ENCODE measurements around the gene PAPPA. TPM values are rescaled to one million over a fixed set of nuclear protein-coding genes. Genes with fewer than 3 reads are reported as not detected.

Gene PAPPA
- total and polyA plus RNA-seq, 2 of the 8 experiments (the other 6 are each of a cell fraction or from before 2014, with no cell fraction given): 0.18 to 0.63 TPM

DNA sequence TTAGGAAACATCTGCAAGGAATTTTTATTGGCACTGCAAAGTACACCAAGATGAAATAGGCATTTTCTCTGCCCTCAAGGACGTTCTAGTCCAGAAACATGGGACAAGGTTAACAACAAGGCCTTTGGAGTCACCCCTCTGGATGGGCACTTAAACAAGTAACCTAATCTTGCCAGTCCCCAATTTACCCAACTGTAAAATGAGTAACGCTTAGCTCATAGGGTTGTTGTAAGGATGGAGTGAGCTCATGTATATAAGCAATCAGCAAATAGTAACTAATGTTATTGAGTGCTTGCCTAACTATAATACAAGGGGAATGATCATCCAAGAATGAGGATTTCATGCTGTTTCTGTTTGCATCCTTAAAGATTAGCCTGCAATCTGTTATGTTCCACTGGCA is 189.3 kb downstream of the PAPPA start:
- Histone ChIP-seq H4K91ac (replicated peaks; ENCODE audit: insufficient read length, low read length) (no peak overlapping the region), H2AFZ (ENCODE audit: low read length) (no peak overlapping the region), H3K4ac (replicated peaks; ENCODE audit: insufficient read length, low read depth, low read length) (no peak overlapping the region), H3K4me1 (replicated peaks in 1 of 4; ENCODE audit: control insufficient read depth in 3 of 4, insufficient read depth in 4 of 4, low read length in 3 of 4) (peaks cover 2 to 11% (median 7%) of the 10 kb centered on the region in 4 experiments; a peak in 5 of 7 replicates), H3K9me3 (ENCODE audit: insufficient read depth in 2 of 2, low read depth in 1 of 2, low read length in 1 of 2) (no peaks in the 10 kb centered on the region), H4K8ac (ENCODE audit: extremely low read depth, insufficient read depth, low read length) (no peak overlapping the region), H3K79me2 (ENCODE audit: control insufficient read depth in 1 of 2, insufficient read depth in 2 of 2, low read length in 2 of 2) (no peaks in the 10 kb centered on the region), H3K23me2 (ENCODE audit: low read depth, low read length) (no peaks in the 10 kb centered on the region), H2BK20ac (ENCODE audit: low read length) (no peak overlapping the region), H3K4me2 (ENCODE audit: insufficient read depth in 1 of 2, low read depth in 2 of 2, low read length in 2 of 2) (no peak overlapping the region), H3K56ac (replicated peaks; ENCODE audit: insufficient read length, low read depth, low read length) (no peak overlapping the region), H3K27me3 (replicated peaks in 1 of 4; ENCODE audit: control insufficient read depth in 3 of 4, extremely low read depth in 1 of 4, insufficient read depth in 3 of 4, low read length in 3 of 4) (peaks cover 13 to 45% (median 35%) of the 10 kb centered on the region in 4 experiments), H2BK120ac (replicated peaks; ENCODE audit: low read depth, low read length) (no peak overlapping the region), H3K36me3 (ENCODE audit: control insufficient read depth in 2 of 4, insufficient read depth in 4 of 4, low read length in 3 of 4) (no peaks in the 10 kb centered on the region), H3K4me3 (ENCODE audit: extremely low read depth in 1 of 4, insufficient read depth in 2 of 4, low read depth in 3 of 4, low read length in 4 of 4) (no peak overlapping the region), H2BK5ac (ENCODE audit: low read depth, low read length) (no peak overlapping the region), H3K9ac (replicated peaks in 1 of 4; ENCODE audit: extremely low read depth in 1 of 4, low read depth in 3 of 4, low read length in 3 of 4) (no peak overlapping the region), H2BK15ac (ENCODE audit: low read length) (no peak overlapping the region), H4K20me1 (replicated peaks in 1 of 2; ENCODE audit: control insufficient read depth in 1 of 2, insufficient read depth in 2 of 2, low read length in 2 of 2) (no peaks in the 10 kb centered on the region), H3K23ac (ENCODE audit: insufficient read length) (no peak overlapping the region), H3K27ac (ENCODE audit: low read depth, low read length) (no peak overlapping the region), H3K79me1 (ENCODE audit: low read depth, low read length) (no peaks in the 10 kb centered on the region), H3K18ac (ENCODE audit: extremely low read depth, low read length) (no peak overlapping the region), H2AK5ac (ENCODE audit: low read depth, low read length) (no peak overlapping the region), H4K5ac (ENCODE audit: insufficient read length, low read depth, low read length) (no peak overlapping the region), H3K14ac (ENCODE audit: insufficient read length) (no peak overlapping the region), H2BK12ac (ENCODE audit: low read depth, low read length) (no peak overlapping the region)
- WGBS, 2 experiments (ENCODE audit: extremely low coverage in 1 of 2, insufficient coverage in 1 of 2, insufficient read length in 1 of 2, insufficient replicate concordance in 2 of 2, low coverage in 1 of 2, low lambda C conversion rate in 2 of 2, missing lambda C conversion rate in 1 of 2): 79% methylated on average over 2 of the region's 2 CpGs; no CpG with 5 or more reads in 1 of the 2 experiments
- ChIA-PET CTCF (ENCODE audit: partially characterized antibody) (interaction anchor here (0.6 to 2.6 kb wide), 6 partner anchors 8 to 183 kb away, joined by 3 to 17 read pairs (median 4); no protein-coding TSS in a partner anchor), POLR2A (ENCODE audit: partially characterized antibody) (interaction anchor here (0.6 kb wide), 1 partner anchor 10 kb away, joined by 6 read pairs; no protein-coding TSS in a partner anchor)
- DNase-seq (ENCODE audit: low read depth in 1 of 2, low spot score in 2 of 2): no peak
- FAIRE-seq: no peak
- no peak for TF ChIP-seq SUZ12 (IDR thresholded peaks at IDR 0.05; ENCODE audit: low read length)
- TF ChIP-seq ZNF274 (IDR thresholded peaks at IDR 0.05; ENCODE audit: borderline replicate concordance, extremely low read depth, low read length): no peak
- TF ChIP-seq EZH2 (IDR thresholded peaks at IDR 0.05; ENCODE audit: low read depth, low read length, severe bottlenecking): no peak
- TF ChIP-seq RBBP5 (IDR thresholded peaks at IDR 0.05; ENCODE audit: borderline replicate concordance, low read depth, low read length): no peak
- no peak for TF ChIP-seq POLR2AphosphoS5 (IDR thresholded peaks at IDR 0.05; ENCODE audit: low read depth, low read length)
- TF ChIP-seq YY1 (IDR thresholded peaks at IDR 0.05; ENCODE audit: low read depth, low read length): no peak
- no peak for TF ChIP-seq KDM4A (IDR thresholded peaks at IDR 0.05; ENCODE audit: low read depth, low read length, severe bottlenecking)
- TF ChIP-seq RXRA (IDR thresholded peaks at IDR 0.05; ENCODE audit: insufficient read depth, low read depth, low read length): no peak
- no peak for TF ChIP-seq TEAD4 (IDR thresholded peaks at IDR 0.05; ENCODE audit: low read depth, low read length)

Measured in H1 (cell line).